BLaER1 treated with 17β-estradiol and CSF1 and Interleukin-3, amounts not matched to agents 10 nM and 100 nM (cell line): Measurements from ENCODE around the gene TP53I11.

Source experiments
- H3K27ac ChIP-seq, 11 experiments: shearing (Covaris generic); formaldehyde crosslinking; 2 replicates each; pipeline ENCODE4 v1.8.1; 2022
- H3K27me3 ChIP-seq, 11 experiments: shearing (Covaris generic); formaldehyde crosslinking; 2 replicates each; pipeline ENCODE4 v1.8.1; 2022
- H3K36me3 ChIP-seq, 11 experiments: shearing (Covaris generic); formaldehyde crosslinking; 2 replicates each; pipeline ENCODE4 v1.8.1; 2022
- H3K4me1 ChIP-seq, 10 experiments: shearing (Covaris generic); formaldehyde crosslinking; 2 replicates each; pipeline ENCODE4 v1.8.1; 2022
- H3K4me2 ChIP-seq, 11 experiments: shearing (Covaris generic); formaldehyde crosslinking; 2 replicates each; pipeline ENCODE4 v1.8.1; 2022
- H3K4me3 ChIP-seq, 10 experiments: shearing (Covaris generic); formaldehyde crosslinking; 2 replicates each; pipeline ENCODE4 v1.8.1; 2022
- H3K9ac ChIP-seq, 11 experiments: shearing (Covaris generic); formaldehyde crosslinking; 2 replicates each; pipeline ENCODE4 v1.8.1; 2022
- H3K9me3 ChIP-seq, 11 experiments: shearing (Covaris generic); formaldehyde crosslinking; replicated peaks in 1 of 11; 2 replicates each; pipeline ENCODE4 v1.8.1; 2022
- H4K20me1 ChIP-seq, 11 experiments: shearing (Covaris generic); formaldehyde crosslinking; 2 replicates each; pipeline ENCODE4 v1.8.1; 2022
- Cebpa-rat ChIP-seq, 11 experiments: shearing (Covaris generic); IDR thresholded peaks; 2 replicates each; pipeline ENCODE4 v1.8.1; 2022

TP53I11 gene

GRCh38 chr11:44973632-44974401 lies 23.1 kb upstream of the TP53I11 start:
- Histone ChIP-seq H3K9ac (peak overlapping the region in 5 of 11 experiments; percentile 21 to 42 (median 27); a peak in 5 of 22 replicates), H3K4me3 (no peak overlapping the region), H4K20me1 (no peaks in the 10 kb centered on the region; a peak in 1 of 22 replicates), H3K9me3 (no peaks in the 10 kb centered on the region), H3K36me3 (no peaks in the 10 kb centered on the region), H3K27me3 (no peaks in the 10 kb centered on the region), H3K4me1 (peaks cover 23 to 59% (median 43%) of the 10 kb centered on the region in 10 experiments), H3K27ac (peak overlapping the region in 8 of 11 experiments; percentile 13 to 61 (median 37); a peak in 14 of 22 replicates), H3K4me2 (peak overlapping the region; percentile 40 to 81 (median 63); a peak in 21 of 22 replicates)
- no peak for TF ChIP-seq Cebpa-rat (IDR thresholded peaks at IDR 0.05)

GRCh38 chr11:44972746-44973435 lies 22.2 kb upstream of the TP53I11 start:
- no peak overlapping the region for H3K9ac ChIP-seq
- no peak for TF ChIP-seq Cebpa-rat (IDR thresholded peaks at IDR 0.05)
- no peak overlapping the region for H3K4me3 ChIP-seq
- no peaks in the 10 kb centered on the region for H3K27me3 ChIP-seq
- no peak overlapping the region; a peak in 1 of 22 replicates for H3K27ac ChIP-seq
- H3K4me1 ChIP-seq, result peaks cover 14 to 50% (median 34%) of the 10 kb centered on the region in 10 experiments
- H3K36me3 ChIP-seq, result no peaks in the 10 kb centered on the region
- no peak overlapping the region for H3K4me2 ChIP-seq
- H4K20me1 ChIP-seq, result no peaks in the 10 kb centered on the region; a peak in 1 of 22 replicates
- H3K9me3 ChIP-seq, result no peaks in the 10 kb centered on the region

- TF ChIP-seq Cebpa-rat (IDR thresholded peaks at IDR 0.05), result no peak
- Histone ChIP-seq H3K4me1 (peaks cover 9 to 36% (median 21%) of the 10 kb centered on the region in 10 experiments), H3K27me3 (no peaks in the 10 kb centered on the region)
Observed at GRCh38 chr11:44971185-44971584, 20.5 kb upstream of the TP53I11 start.

GRCh38 chr11:44970293-44970692 lies 19.6 kb upstream of the TP53I11 start:
- Histone ChIP-seq H3K36me3 (no peaks in the 10 kb centered on the region), H3K27me3 (no peaks in the 10 kb centered on the region), H3K9me3 (no peaks in the 10 kb centered on the region), H3K4me3 (no peak overlapping the region), H3K27ac (no peak overlapping the region), H3K9ac (no peak overlapping the region), H4K20me1 (no peaks in the 10 kb centered on the region), H3K4me1 (peaks cover 9 to 34% (median 20%) of the 10 kb centered on the region in 10 experiments), H3K4me2 (peak overlapping the region in 2 of 11 experiments; percentile 0 to 1; a peak in 1 of 22 replicates)
- TF ChIP-seq Cebpa-rat (IDR thresholded peaks at IDR 0.05), result no peak

More at GRCh38 chr11:44971185-44971584, 20.5 kb upstream of the TP53I11 start:
- no peak overlapping the region for H3K4me3 ChIP-seq
- no peaks in the 10 kb centered on the region for H3K9me3 ChIP-seq
- no peaks in the 10 kb centered on the region for H4K20me1 ChIP-seq
- H3K4me2 ChIP-seq, result no peak overlapping the region
- H3K36me3 ChIP-seq, result no peaks in the 10 kb centered on the region
- H3K27ac ChIP-seq, result no peak overlapping the region
- H3K9ac ChIP-seq, result no peak overlapping the region

- no peak overlapping the region for H3K27ac ChIP-seq
- no peaks in the 10 kb centered on the region for H3K36me3 ChIP-seq
- TF ChIP-seq Cebpa-rat (IDR thresholded peaks at IDR 0.05), result no peak
Observed at GRCh38 chr11:44969651-44970252, 19.1 kb upstream of the TP53I11 start.

GRCh38 chr11:44968510-44968909 lies 17.8 kb upstream of the TP53I11 start:
- Histone ChIP-seq H3K27me3 (no peaks in the 10 kb centered on the region), H3K4me1 (peaks cover 11 to 33% (median 21%) of the 10 kb centered on the region in 10 experiments; a peak in 19 of 20 replicates), H4K20me1 (no peaks in the 10 kb centered on the region), H3K4me3 (no peak overlapping the region), H3K4me2 (no peak overlapping the region), H3K27ac (no peak overlapping the region), H3K9ac (no peak overlapping the region), H3K36me3 (no peaks in the 10 kb centered on the region), H3K9me3 (no peaks in the 10 kb centered on the region)
- no peak for TF ChIP-seq Cebpa-rat (IDR thresholded peaks at IDR 0.05)

More at GRCh38 chr11:44969651-44970252, 19.1 kb upstream of the TP53I11 start:
- Histone ChIP-seq H3K9ac (no peak overlapping the region), H4K20me1 (no peaks in the 10 kb centered on the region), H3K4me3 (no peak overlapping the region), H3K27me3 (no peaks in the 10 kb centered on the region), H3K9me3 (no peaks in the 10 kb centered on the region), H3K4me2 (peak overlapping the region in 3 of 11 experiments; percentile 0 to 1 (median 1); a peak in 1 of 22 replicates), H3K4me1 (peaks cover 9 to 33% (median 21%) of the 10 kb centered on the region in 10 experiments)

GRCh38 chr11:44967930-44968496 lies 17.3 kb upstream of the TP53I11 start:
- Histone ChIP-seq H3K4me3 (no peak overlapping the region), H3K4me1 (peaks cover 15 to 37% (median 26%) of the 10 kb centered on the region in 10 experiments; a peak in 19 of 20 replicates), H3K9me3 (no peaks in the 10 kb centered on the region), H3K27me3 (no peaks in the 10 kb centered on the region), H3K9ac (no peak overlapping the region), H3K36me3 (no peaks in the 10 kb centered on the region), H3K27ac (no peak overlapping the region), H3K4me2 (no peak overlapping the region), H4K20me1 (no peaks in the 10 kb centered on the region)
- no peak for TF ChIP-seq Cebpa-rat (IDR thresholded peaks at IDR 0.05)

GRCh38 chr11:44966694-44967093 lies 16.0 kb upstream of the TP53I11 start:
- no peak overlapping the region for H3K27ac ChIP-seq
- no peak overlapping the region for H3K4me2 ChIP-seq
- H4K20me1 ChIP-seq, result no peaks in the 10 kb centered on the region
- TF ChIP-seq Cebpa-rat (IDR thresholded peaks at IDR 0.05), result no peak
- peaks cover 17 to 45% (median 36%) of the 10 kb centered on the region in 10 experiments; a peak in 19 of 20 replicates for H3K4me1 ChIP-seq
- no peak overlapping the region for H3K9ac ChIP-seq
- H3K36me3 ChIP-seq, result no peaks in the 10 kb centered on the region
- H3K4me3 ChIP-seq, result no peak overlapping the region
- no peaks in the 10 kb centered on the region for H3K27me3 ChIP-seq
- no peaks in the 10 kb centered on the region for H3K9me3 ChIP-seq
